Uterus (tissue), 4 donors: Measurements from ENCODE around the gene GPBAR1. TPM values are rescaled to one million over a fixed set of nuclear protein-coding genes. Genes with fewer than 3 reads are reported as not detected.

Source experiments
- DNase-seq, 2 donors: peaks; one replicate each; pipeline ENCODE4 v3.0.0-alpha.2; 2019 to 2020
- H3K27ac ChIP-seq, 2 donors: fragments of 200-600 bp; sonication (generic); 1 replicate in 1 of 2; 2 replicates in 1 of 2; pipeline ENCODE4 v1.5.1; 2016 to 2018
- H3K27me3 ChIP-seq, 2 donors: fragments of 200-600 bp; sonication (generic); one replicate each; pipeline ENCODE4 v1.5.1; 2018 to 2019; ENCODE audit warnings: control low read depth in 1 of 2
- H3K36me3 ChIP-seq, 2 donors: fragments of 200-600 bp; sonication (generic); one replicate each; pipeline ENCODE4 v1.5.1; 2019; ENCODE audit warnings: control low read depth in 1 of 2
- H3K4me1 ChIP-seq, 2 donors: fragments of 200-600 bp; sonication (generic); one replicate each; pipeline ENCODE4 v1.5.1; 2018 to 2019; ENCODE audit warnings: control low read depth in 1 of 2
- H3K4me3 ChIP-seq, 2 donors: fragments of 200-600 bp; sonication (generic); 1 replicate in 1 of 2; 2 replicates in 1 of 2; pipeline ENCODE4 v1.5.1; 2018 to 2019; ENCODE audit warnings: mild to moderate bottlenecking in 1 of 2
- H3K9me3 ChIP-seq, 2 donors: fragments of 200-600 bp; sonication (generic); one replicate each; pipeline ENCODE4 v1.5.1; 2019; ENCODE audit warnings: control low read depth in 1 of 2
- POLR2A ChIP-seq, 2 donors: fragments of 450-650 bp; IDR thresholded peaks; one replicate each; pipeline ENCODE4 v1.6.1; 2016; ENCODE audit warnings: antibody characterized with exemption in 2 of 2, mild to moderate bottlenecking in 1 of 2, moderate library complexity in 1 of 2
- intact Hi-C: fragments of 100-400 bp; cut with DNase I; formaldehyde crosslinking; loops from one replicate; pipeline ENCODE4 v1.15.1; 2023; ENCODE audit warnings: low total_unique reads
- total RNA-seq, 4 donors: library from RNA; depleted of rRNA in 3 of 4; stranded (reverse); fragments of >200 nt in 3 of 4; gene quantifications; one replicate each; pipeline versions ENCODE4 v1.1.0 to v1.2.4, GENCODE V29; 2014 to 2023
- TF ChIP-seq, protein P1 (sequence below), 4 experiments: fragments of 200-600 bp in 2 of 4; fragments of 450-650 bp in 2 of 4; sonication (generic) in 2 of 4; IDR thresholded peaks; one replicate each; pipeline ENCODE4 v1.5.1; 2016 to 2019; ENCODE audit warnings: antibody characterized with exemption in 4 of 4, mild to moderate bottlenecking in 2 of 4, moderate library complexity in 1 of 4
- donor health status: DM: yes; HTN: yes; CAD: no.

The GPBAR1 gene
- total RNA-seq, 4 donors from 2014 or later, result 0.29 to 1.0 (median 0.91) TPM; not detected in 1

GRCh38 chr2:218284106-218284811 lies 23.4 kb downstream of the GPBAR1 start:
- Histone ChIP-seq H3K4me3 (no peak overlapping the region), H3K27ac (peak overlapping the region; percentile 98 to 100), H3K36me3 (no peaks in the 10 kb centered on the region), H3K27me3 (no peaks in the 10 kb centered on the region), H3K9me3 (no peaks in the 10 kb centered on the region), H3K4me1 (peaks cover 20 to 43% of the 10 kb centered on the region in 2 donors)
- intact Hi-C loops, result no loop called here
- peak in 1 of 2 donors; percentile 48 for DNase-seq
- TF ChIP-seq, protein P1, sequence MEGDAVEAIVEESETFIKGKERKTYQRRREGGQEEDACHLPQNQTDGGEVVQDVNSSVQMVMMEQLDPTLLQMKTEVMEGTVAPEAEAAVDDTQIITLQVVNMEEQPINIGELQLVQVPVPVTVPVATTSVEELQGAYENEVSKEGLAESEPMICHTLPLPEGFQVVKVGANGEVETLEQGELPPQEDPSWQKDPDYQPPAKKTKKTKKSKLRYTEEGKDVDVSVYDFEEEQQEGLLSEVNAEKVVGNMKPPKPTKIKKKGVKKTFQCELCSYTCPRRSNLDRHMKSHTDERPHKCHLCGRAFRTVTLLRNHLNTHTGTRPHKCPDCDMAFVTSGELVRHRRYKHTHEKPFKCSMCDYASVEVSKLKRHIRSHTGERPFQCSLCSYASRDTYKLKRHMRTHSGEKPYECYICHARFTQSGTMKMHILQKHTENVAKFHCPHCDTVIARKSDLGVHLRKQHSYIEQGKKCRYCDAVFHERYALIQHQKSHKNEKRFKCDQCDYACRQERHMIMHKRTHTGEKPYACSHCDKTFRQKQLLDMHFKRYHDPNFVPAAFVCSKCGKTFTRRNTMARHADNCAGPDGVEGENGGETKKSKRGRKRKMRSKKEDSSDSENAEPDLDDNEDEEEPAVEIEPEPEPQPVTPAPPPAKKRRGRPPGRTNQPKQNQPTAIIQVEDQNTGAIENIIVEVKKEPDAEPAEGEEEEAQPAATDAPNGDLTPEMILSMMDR (IDR thresholded peaks at IDR 0.05), result no peak
- no peak for TF ChIP-seq POLR2A (IDR thresholded peaks at IDR 0.05)

GRCh38 chr2:218285604-218286003 lies 24.8 kb downstream of the GPBAR1 start:
- peak overlapping the region in 1 of 2 donors; percentile 41 for H3K4me3 ChIP-seq
- TF ChIP-seq, protein P1 (IDR thresholded peaks at IDR 0.05), result no peak
- H3K4me1 ChIP-seq, result peaks cover 20 to 54% of the 10 kb centered on the region in 2 donors
- peak in 1 of 2 donors; percentile 50 for DNase-seq
- H3K9me3 ChIP-seq, result no peaks in the 10 kb centered on the region
- intact Hi-C loops, result no loop called here
- H3K27ac ChIP-seq, result peak overlapping the region; percentile 98 to 100
- no peaks in the 10 kb centered on the region for H3K27me3 ChIP-seq
- no peaks in the 10 kb centered on the region for H3K36me3 ChIP-seq

DNA sequence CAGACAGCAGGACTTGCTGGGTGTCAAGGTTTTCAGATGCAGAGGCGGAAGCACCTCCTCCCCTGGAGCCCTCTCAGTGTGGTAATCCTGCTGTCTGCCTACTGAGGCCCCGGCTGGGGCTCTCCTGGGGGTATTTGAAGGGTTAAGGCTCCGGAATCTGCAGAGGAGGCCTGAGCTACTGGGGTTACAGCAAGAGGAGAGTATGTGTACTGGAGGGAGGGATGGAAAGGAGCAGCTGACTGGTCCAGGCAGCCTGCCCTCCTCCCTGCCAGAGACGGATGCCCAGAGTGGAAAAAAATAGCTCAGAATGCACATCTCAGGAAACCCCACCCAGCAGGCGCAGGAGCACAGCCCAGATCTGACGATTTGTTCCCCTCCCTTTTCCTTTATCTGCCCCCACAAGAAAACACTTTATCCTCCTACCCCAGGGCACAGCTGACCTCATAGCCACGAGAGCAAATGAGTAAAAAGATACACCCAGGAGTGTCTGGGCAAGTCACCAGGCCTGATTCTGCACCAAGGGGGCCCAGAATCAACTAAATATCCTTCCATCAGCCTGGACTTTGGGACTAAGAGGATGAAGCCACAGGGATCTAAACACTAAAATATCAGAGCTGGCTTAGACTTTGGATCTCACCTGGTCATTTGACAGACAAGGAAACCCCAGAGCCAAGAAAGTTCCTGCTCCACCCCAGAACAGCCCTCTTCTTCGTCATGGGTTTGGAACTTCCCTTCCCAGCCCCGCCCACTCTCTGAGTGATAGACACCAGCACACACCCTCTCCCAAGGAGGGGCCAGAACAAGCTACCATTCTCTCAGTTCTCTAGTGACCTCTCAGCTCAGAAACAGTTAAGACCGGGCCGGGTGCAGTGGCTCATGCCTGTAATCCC lies 26.0 kb downstream of the GPBAR1 start:
- peak; percentile 41 to 67 for TF ChIP-seq POLR2A (IDR thresholded peaks at IDR 0.05)
- TF ChIP-seq, protein P1 (IDR thresholded peaks at IDR 0.05), result peak in 1 of 4 experiments; percentile 4
- Histone ChIP-seq H3K4me3 (peak overlapping the region; percentile 41 to 55), H3K4me1 (peaks cover 20 to 56% of the 10 kb centered on the region in 2 donors), H3K27me3 (no peaks in the 10 kb centered on the region), H3K9me3 (no peaks in the 10 kb centered on the region), H3K27ac (peak overlapping the region; percentile 98 to 100), H3K36me3 (no peaks in the 10 kb centered on the region)
- intact Hi-C loops, result no loop called here
- DNase-seq, result peak; percentile 91 to 96

DNA sequence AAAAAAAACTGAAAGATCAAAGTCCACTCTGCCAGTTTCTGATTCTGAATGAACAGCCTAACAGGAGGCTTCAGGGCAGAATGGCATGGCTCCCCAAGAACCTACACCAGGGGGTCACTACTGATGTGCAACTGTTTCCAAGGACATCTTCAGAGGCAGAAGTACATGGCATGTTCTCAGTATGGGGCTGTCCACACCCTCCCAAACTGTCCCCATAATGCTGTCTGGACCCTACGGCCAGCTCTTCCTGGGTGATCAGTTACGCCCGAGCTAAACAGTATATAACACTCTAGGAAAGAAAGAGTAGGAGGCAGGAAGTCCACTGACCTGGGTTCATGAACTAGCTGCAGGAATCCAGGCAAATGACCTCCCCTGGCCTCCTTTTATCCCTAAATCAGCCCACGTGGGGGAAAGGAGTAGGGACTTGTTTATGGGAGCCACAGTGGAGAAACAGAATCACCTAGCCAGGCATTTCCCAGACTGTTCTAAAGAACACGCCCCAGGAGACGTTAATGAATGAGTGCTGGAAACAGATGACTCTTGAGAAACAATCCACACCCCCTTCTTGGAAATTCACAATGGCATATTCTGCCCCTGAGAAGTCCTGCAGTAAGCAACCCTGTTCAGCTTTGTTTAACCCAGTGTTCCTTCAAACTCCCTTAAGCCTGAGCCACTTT lies 29.0 kb downstream of the GPBAR1 start:
- H3K4me1 ChIP-seq, result peaks cover 17 to 39% of the 10 kb centered on the region in 2 donors
- no peaks in the 10 kb centered on the region for H3K36me3 ChIP-seq
- intact Hi-C loops, result loop anchor here (10.0 kb wide), 1 partner anchor 105 kb away; the partner anchor contains the start of gene CTDSP1
- H3K27me3 ChIP-seq, result no peaks in the 10 kb centered on the region
- H3K9me3 ChIP-seq, result no peaks in the 10 kb centered on the region
- no peak overlapping the region for H3K4me3 ChIP-seq
- DNase-seq, result no peak
- TF ChIP-seq, protein P1 (IDR thresholded peaks at IDR 0.05), result no peak
- TF ChIP-seq POLR2A (IDR thresholded peaks at IDR 0.05), result peak in 1 of 2 donors; percentile 19
- H3K27ac ChIP-seq, result peak overlapping the region; percentile 98 to 100
